ENCODE results near the gene COX4I2.
"Not testable (repeated sequence)": the region's sequence is repeated elsewhere in the genome, so short reads cannot be mapped to it uniquely, and the experiment has no call there.

Gene COX4I2

GRCh38 chr20:31667315-31668285, 29.9 kb downstream of the COX4I2 start:
- Histone ChIP-seq H3K27ac (ENCODE audit: extremely low read depth, low read depth, low read length) (no peak overlapping the region), H3K36me3 (ENCODE audit: control insufficient read depth in 2 of 2, insufficient read depth in 1 of 2, low read length in 2 of 2) (peaks cover 0 to 7% of the 10 kb centered on the region in 2 experiments; a peak in 1 of 3 replicates), H3K4me1 (ENCODE audit: control insufficient read depth, insufficient read depth, low read length) (peaks cover 8% of the 10 kb centered on the region), H3K4me3 (ENCODE audit: low read depth, low read length) (no peak overlapping the region), H3K9me3 (ENCODE audit: control insufficient read depth, insufficient read depth, low read depth, low read length) (no peaks in the 10 kb centered on the region)
- TF ChIP-seq WT1 (tag by site-specific recombination; IDR thresholded peaks at IDR 0.05) (peak; percentile 66; the same call in 1 of the 2 replicates), SCRT2 (tag by site-specific recombination; IDR thresholded peaks at IDR 0.05) (no peak), ZNF341 (tag by site-specific recombination; IDR thresholded peaks at IDR 0.05; ENCODE audit: low read depth) (peak; percentile 54; the same call in 1 of the 2 replicates), ZNF121 (tag by site-specific recombination; IDR thresholded peaks at IDR 0.05) (no peak)
- ChIA-PET CTCF (interaction anchor here (0.6 to 1.4 kb wide), 5 partner anchors 17 to 210 kb away, joined by 3 to 6 read pairs (median 3); no protein-coding TSS in a partner anchor), POLR2A (interaction anchor here (0.7 kb wide), 1 partner anchor 35 kb away, joined by 3 read pairs; no protein-coding TSS in a partner anchor)

GRCh38 chr20:31668944-31669343, 31.2 kb downstream of the COX4I2 start:
- H3K4me3 ChIP-seq (ENCODE audit: low read depth, low read length); H3K36me3 ChIP-seq (ENCODE audit: control insufficient read depth in 2 of 2, insufficient read depth in 1 of 2, low read length in 2 of 2); H3K4me1 ChIP-seq (ENCODE audit: control insufficient read depth, insufficient read depth, low read length); H3K27ac ChIP-seq (ENCODE audit: extremely low read depth, low read depth, low read length); H3K9me3 ChIP-seq (ENCODE audit: control insufficient read depth, insufficient read depth, low read depth, low read length); POLR2A ChIA-PET: not testable (repeated sequence)
- CTCF ChIA-PET: interaction anchor here (0.7 to 1.3 kb wide), 4 partner anchors 15 to 88 kb away, joined by 3 to 6 read pairs (median 4); no protein-coding TSS in a partner anchor

- CTCF ChIA-PET: interaction anchor here (0.6 to 1.1 kb wide), 5 partner anchors 8 to 57 kb away, joined by 3 to 6 read pairs (median 3); partner anchors contain the start of gene BCL2L1
These were observed 32.2 kb downstream of the COX4I2 start for GRCh38 chr20:31669876-31670275.

More at GRCh38 chr20:31669876-31670275, 32.2 kb downstream of the COX4I2 start:
- no peak for TF ChIP-seq ZNF362 (tag by site-specific recombination; IDR thresholded peaks at IDR 0.05)
- no peak for TF ChIP-seq ZNF777 (tag by site-specific recombination; IDR thresholded peaks at IDR 0.05; ENCODE audit: borderline replicate concordance)
- TF ChIP-seq ZNF341 (tag by site-specific recombination; IDR thresholded peaks at IDR 0.05; ENCODE audit: low read depth): no peak
- TF ChIP-seq REST (tag by site-specific recombination; IDR thresholded peaks at IDR 0.05): peak; percentile 82
- Histone ChIP-seq H3K9me3 (ENCODE audit: control insufficient read depth, insufficient read depth, low read depth, low read length) (no peaks in the 10 kb centered on the region), H3K27ac (ENCODE audit: extremely low read depth, low read depth, low read length) (peak overlapping the region; percentile 40; the same call in 1 of the 2 replicates), H3K4me1 (ENCODE audit: control insufficient read depth, insufficient read depth, low read length) (peaks cover 10% of the 10 kb centered on the region), H3K36me3 (ENCODE audit: control insufficient read depth in 2 of 2, insufficient read depth in 1 of 2, low read length in 2 of 2) (peaks cover 0 to 7% of the 10 kb centered on the region in 2 experiments; a peak in 1 of 3 replicates), H3K4me3 (ENCODE audit: low read depth, low read length) (no peak overlapping the region)
- POLR2A ChIA-PET: interaction anchor here (1.3 kb wide), 1 partner anchor 8 kb away, joined by 3 read pairs; no protein-coding TSS in a partner anchor
